ENCODE measurements around the gene FGFR3. TPM values are rescaled to one million over a fixed set of nuclear protein-coding genes. Genes with fewer than 3 reads are reported as not detected.
"Not testable (repeated sequence)": the region's sequence is repeated elsewhere in the genome, so short reads cannot be mapped to it uniquely, and the experiment has no call there.

Gene FGFR3
- total and polyA plus RNA-seq, 2 of the 4 experiments (the other 2 are of a cell fraction) = 0.18 to 0.67 TPM

DNA sequence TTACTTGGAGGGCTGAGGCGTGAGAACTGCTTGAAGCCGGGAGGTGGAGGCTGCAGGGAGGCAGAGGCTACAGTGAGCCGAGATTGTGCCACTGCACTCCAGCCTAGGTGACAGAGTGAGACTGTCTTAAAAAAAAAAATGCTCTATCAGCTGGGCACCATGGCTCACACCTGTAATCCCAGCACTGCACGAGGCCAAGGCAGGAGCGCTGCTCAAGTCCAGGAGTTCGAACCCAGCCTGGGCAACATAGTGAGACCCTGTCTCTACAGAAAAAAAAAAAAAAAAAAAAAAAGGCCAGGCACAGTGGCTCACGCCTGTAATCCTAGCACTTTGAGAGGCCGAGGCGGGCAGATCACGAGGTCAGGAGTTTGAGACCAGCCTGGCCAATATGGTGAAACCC lies 51.5 kb downstream of the FGFR3 start:
- DNase-seq; H2BK5ac ChIP-seq (ENCODE audit: low read depth, low read length, poor library complexity, severe bottlenecking); H3K56ac ChIP-seq (ENCODE audit: extremely low read depth, insufficient read depth, low read length); intact Hi-C loops (cut with micrococcal nuclease); H2BK15ac ChIP-seq (ENCODE audit: low read depth, low read length); H4K8ac ChIP-seq (ENCODE audit: low read depth in 2 of 2, low read length in 2 of 2); H3K27me3 ChIP-seq (ENCODE audit: control insufficient read depth, insufficient read depth, low read length); H3K9ac ChIP-seq (ENCODE audit: low read depth, low read length); dilution Hi-C loops (cut with HindIII; ENCODE audit: low sequenced_read_pairs, unreplicated experiment); H2BK120ac ChIP-seq (ENCODE audit: low read depth, low read length); in situ Hi-C loops (cut with MboI; ENCODE audit: low sequenced_read_pairs); H2AK5ac ChIP-seq (ENCODE audit: low read depth, low read length); H2BK20ac ChIP-seq (ENCODE audit: low read depth, low read length); H4K5ac ChIP-seq (ENCODE audit: low read depth, low read length); H3K14ac ChIP-seq (replicated peaks; ENCODE audit: low read depth, low read length); H3K23ac ChIP-seq (ENCODE audit: low read depth, low read length); H2AK9ac ChIP-seq (replicated peaks; ENCODE audit: low read depth, low read length, poor library complexity); POLR2A ChIA-PET (ENCODE audit: unreplicated experiment); ATAC-seq (ENCODE audit: low read depth); BruUV-seq (replicated peaks); H3K4me2 ChIP-seq (ENCODE audit: low read depth, low read length); H4K91ac ChIP-seq (ENCODE audit: insufficient read depth, low read depth, low read length); H3K18ac ChIP-seq (ENCODE audit: low read depth, low read length); H3K9me3 ChIP-seq (ENCODE audit: control insufficient read depth, insufficient read depth, low read length); H2AFZ ChIP-seq (replicated peaks; ENCODE audit: low read length, poor library complexity); H3K27ac ChIP-seq (ENCODE audit: insufficient read depth, low read length); H3K4me3 ChIP-seq (ENCODE audit: insufficient read depth, low read depth, low read length); H3K4ac ChIP-seq (ENCODE audit: low read depth, low read length): not testable (repeated sequence)
- Histone ChIP-seq H3K4me1 (ENCODE audit: control insufficient read depth, insufficient read depth, low read length) (peaks cover 21% of the 10 kb centered on the region), H3K9me1 (ENCODE audit: insufficient read depth, low read length) (peaks cover 18% of the 10 kb centered on the region), H4K20me1 (ENCODE audit: insufficient read depth, low read length) (peaks cover 30% of the 10 kb centered on the region), H3K79me1 (ENCODE audit: low read depth in 1 of 2, low read length in 2 of 2) (peaks cover 18 to 67% of the 10 kb centered on the region in 2 experiments), H3K36me3 (ENCODE audit: control insufficient read depth, insufficient read depth, low read length) (peaks cover 31% of the 10 kb centered on the region)
- CTCF ChIA-PET = interaction anchor here (0.7 kb wide), 1 partner anchor 177 kb away, joined by 4 read pairs; no protein-coding TSS in a partner anchor
- 100% methylated on average over 3 of the region's 10 CpGs; no CpG with 5 or more reads in 1 of the 2 experiments for WGBS, 2 experiments (ENCODE audit: extremely low coverage in 2 of 2, insufficient read length in 1 of 2)
